Measurements from ENCODE around the gene CTSC.

The CTSC gene

DNA sequence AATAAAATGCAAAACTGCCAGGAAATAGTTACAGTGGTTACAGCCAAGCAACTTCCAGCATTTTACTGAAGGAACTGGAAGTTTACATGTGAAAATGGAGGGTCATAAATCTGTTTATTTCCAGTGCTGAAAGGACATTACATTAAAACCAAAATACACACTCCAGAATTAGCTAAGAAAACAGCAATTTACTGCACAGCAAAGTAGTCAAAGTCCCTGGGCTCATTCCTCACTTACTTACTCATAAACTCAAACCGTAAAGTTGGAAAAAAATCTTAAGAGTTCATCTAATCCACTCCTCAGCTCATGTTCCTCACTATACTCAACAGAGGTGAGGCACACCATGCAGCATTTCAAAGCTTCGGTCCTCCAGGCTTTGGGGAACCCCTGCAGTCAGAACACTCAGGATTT is 17.4 kb downstream of the CTSC start (continued):
- TF ChIP-seq, protein P1, sequence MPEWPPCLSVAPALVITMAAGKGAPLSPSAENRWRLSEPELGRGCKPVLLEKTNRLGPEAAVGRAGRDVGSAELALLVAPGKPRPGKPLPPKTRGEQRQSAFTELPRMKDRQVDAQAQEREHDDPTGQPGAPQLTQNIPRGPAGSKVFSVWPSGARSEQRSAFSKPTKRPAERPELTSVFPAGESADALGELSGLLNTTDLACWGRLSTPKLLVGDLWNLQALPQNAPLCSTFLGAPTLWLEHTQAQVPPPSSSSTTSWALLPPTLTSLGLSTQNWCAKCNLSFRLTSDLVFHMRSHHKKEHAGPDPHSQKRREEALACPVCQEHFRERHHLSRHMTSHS (tag by site-specific recombination; IDR thresholded peaks at IDR 0.05): peak; percentile 92
- TF ChIP-seq ZNF19 (tag by site-specific recombination; IDR thresholded peaks at IDR 0.05; ENCODE audit: low read depth) (no peak), ZNF76 (tag by site-specific recombination; IDR thresholded peaks at IDR 0.05; ENCODE audit: borderline replicate concordance, low read depth) (peak; percentile 52; the same call in 1 of the 2 replicates), ZNF785 (tag by site-specific recombination; IDR thresholded peaks at IDR 0.05) (no peak), IKZF3 (tag by site-specific recombination; IDR thresholded peaks at IDR 0.05) (peak; percentile 57; the same call in 1 of the 2 replicates), ZNF133 (tag by site-specific recombination; IDR thresholded peaks at IDR 0.05) (no peak), ZNF37A (tag by site-specific recombination; IDR thresholded peaks at IDR 0.05) (no peak), ZNF791 (tag by site-specific recombination; IDR thresholded peaks at IDR 0.05) (no peak), ZNF138 (tag by site-specific recombination; IDR thresholded peaks at IDR 0.05; ENCODE audit: borderline replicate concordance) (no peak), ZNF629 (tag by site-specific recombination; IDR thresholded peaks at IDR 0.05) (peak; percentile 72), ZNF654 (tag by site-specific recombination; IDR thresholded peaks at IDR 0.05; ENCODE audit: low read depth) (no peak), ZNF626 (tag by site-specific recombination; IDR thresholded peaks at IDR 0.05) (peak; percentile 45; the same call in 1 of the 2 replicates), ZNF768 (tag by site-specific recombination; IDR thresholded peaks at IDR 0.05) (0 out of 2 replicates have a peak, but pooled peaks have one; percentile 35), ZNF561 (tag by site-specific recombination; IDR thresholded peaks at IDR 0.05; ENCODE audit: borderline replicate concordance) (peak; percentile 92), ZNF391 (tag by site-specific recombination; IDR thresholded peaks at IDR 0.05; ENCODE audit: borderline replicate concordance, low read depth) (peak; percentile 59; the same call in 1 of the 2 replicates), ZNF121 (tag by site-specific recombination; IDR thresholded peaks at IDR 0.05) (no peak), ZNF521 (tag by site-specific recombination; IDR thresholded peaks at IDR 0.05) (no peak), ZNF174 (tag by site-specific recombination; IDR thresholded peaks at IDR 0.05) (no peak), ZXDB (tag by site-specific recombination; IDR thresholded peaks at IDR 0.05) (peak; percentile 81), MZF1 (tag by site-specific recombination; IDR thresholded peaks at IDR 0.05; ENCODE audit: borderline replicate concordance) (peak; percentile 70; the same call in 1 of the 2 replicates), KLF9 (tag by site-specific recombination; IDR thresholded peaks at IDR 0.05; ENCODE audit: low read depth) (0 out of 2 replicates have a peak, but pooled peaks have one; percentile 25)
- TF ChIP-seq, protein P2, sequence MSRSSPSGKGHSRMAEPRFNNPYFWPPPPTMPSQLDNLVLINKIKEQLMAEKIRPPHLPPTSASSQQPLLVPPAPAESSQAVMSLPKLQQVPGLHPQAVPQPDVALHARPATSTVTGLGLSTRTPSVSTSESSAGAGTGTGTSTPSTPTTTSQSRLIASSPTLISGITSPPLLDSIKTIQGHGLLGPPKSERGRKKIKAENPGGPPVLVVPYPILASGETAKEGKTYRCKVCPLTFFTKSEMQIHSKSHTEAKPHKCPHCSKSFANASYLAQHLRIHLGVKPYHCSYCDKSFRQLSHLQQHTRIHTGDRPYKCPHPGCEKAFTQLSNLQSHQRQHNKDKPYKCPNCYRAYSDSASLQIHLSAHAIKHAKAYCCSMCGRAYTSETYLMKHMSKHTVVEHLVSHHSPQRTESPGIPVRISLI (tag by site-specific recombination; IDR thresholded peaks at IDR 0.05): peak; percentile 74
- TF ChIP-seq, protein P3, sequence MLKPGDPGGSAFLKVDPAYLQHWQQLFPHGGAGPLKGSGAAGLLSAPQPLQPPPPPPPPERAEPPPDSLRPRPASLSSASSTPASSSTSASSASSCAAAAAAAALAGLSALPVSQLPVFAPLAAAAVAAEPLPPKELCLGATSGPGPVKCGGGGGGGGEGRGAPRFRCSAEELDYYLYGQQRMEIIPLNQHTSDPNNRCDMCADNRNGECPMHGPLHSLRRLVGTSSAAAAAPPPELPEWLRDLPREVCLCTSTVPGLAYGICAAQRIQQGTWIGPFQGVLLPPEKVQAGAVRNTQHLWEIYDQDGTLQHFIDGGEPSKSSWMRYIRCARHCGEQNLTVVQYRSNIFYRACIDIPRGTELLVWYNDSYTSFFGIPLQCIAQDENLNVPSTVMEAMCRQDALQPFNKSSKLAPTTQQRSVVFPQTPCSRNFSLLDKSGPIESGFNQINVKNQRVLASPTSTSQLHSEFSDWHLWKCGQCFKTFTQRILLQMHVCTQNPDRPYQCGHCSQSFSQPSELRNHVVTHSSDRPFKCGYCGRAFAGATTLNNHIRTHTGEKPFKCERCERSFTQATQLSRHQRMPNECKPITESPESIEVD (tag by site-specific recombination; IDR thresholded peaks at IDR 0.05): peak; percentile 100
- TF ChIP-seq, protein P4, sequence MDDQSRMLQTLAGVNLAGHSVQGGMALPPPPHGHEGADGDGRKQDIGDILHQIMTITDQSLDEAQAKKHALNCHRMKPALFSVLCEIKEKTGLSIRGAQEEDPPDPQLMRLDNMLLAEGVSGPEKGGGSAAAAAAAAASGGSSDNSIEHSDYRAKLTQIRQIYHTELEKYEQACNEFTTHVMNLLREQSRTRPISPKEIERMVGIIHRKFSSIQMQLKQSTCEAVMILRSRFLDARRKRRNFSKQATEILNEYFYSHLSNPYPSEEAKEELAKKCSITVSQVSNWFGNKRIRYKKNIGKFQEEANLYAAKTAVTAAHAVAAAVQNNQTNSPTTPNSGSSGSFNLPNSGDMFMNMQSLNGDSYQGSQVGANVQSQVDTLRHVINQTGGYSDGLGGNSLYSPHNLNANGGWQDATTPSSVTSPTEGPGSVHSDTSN (CRISPR knock-in tag; IDR thresholded peaks at IDR 0.05): no peak
- TF ChIP-seq, protein P5, sequence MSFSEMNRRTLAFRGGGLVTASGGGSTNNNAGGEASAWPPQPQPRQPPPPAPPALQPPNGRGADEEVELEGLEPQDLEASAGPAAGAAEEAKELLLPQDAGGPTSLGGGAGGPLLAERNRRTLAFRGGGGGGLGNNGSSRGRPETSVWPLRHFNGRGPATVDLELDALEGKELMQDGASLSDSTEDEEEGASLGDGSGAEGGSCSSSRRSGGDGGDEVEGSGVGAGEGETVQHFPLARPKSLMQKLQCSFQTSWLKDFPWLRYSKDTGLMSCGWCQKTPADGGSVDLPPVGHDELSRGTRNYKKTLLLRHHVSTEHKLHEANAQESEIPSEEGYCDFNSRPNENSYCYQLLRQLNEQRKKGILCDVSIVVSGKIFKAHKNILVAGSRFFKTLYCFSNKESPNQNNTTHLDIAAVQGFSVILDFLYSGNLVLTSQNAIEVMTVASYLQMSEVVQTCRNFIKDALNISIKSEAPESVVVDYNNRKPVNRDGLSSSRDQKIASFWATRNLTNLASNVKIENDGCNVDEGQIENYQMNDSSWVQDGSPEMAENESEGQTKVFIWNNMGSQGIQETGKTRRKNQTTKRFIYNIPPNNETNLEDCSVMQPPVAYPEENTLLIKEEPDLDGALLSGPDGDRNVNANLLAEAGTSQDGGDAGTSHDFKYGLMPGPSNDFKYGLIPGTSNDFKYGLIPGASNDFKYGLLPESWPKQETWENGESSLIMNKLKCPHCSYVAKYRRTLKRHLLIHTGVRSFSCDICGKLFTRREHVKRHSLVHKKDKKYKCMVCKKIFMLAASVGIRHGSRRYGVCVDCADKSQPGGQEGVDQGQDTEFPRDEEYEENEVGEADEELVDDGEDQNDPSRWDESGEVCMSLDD (tag by site-specific recombination; IDR thresholded peaks at IDR 0.05): no peak
- TF ChIP-seq, protein P6, sequence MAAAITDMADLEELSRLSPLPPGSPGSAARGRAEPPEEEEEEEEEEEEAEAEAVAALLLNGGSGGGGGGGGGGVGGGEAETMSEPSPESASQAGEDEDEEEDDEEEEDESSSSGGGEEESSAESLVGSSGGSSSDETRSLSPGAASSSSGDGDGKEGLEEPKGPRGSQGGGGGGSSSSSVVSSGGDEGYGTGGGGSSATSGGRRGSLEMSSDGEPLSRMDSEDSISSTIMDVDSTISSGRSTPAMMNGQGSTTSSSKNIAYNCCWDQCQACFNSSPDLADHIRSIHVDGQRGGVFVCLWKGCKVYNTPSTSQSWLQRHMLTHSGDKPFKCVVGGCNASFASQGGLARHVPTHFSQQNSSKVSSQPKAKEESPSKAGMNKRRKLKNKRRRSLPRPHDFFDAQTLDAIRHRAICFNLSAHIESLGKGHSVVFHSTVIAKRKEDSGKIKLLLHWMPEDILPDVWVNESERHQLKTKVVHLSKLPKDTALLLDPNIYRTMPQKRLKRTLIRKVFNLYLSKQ (tag by site-specific recombination; IDR thresholded peaks at IDR 0.05; ENCODE audit: borderline replicate concordance): 0 out of 2 replicates have a peak, but pooled peaks have one; percentile 38
- TF ChIP-seq, protein P7, sequence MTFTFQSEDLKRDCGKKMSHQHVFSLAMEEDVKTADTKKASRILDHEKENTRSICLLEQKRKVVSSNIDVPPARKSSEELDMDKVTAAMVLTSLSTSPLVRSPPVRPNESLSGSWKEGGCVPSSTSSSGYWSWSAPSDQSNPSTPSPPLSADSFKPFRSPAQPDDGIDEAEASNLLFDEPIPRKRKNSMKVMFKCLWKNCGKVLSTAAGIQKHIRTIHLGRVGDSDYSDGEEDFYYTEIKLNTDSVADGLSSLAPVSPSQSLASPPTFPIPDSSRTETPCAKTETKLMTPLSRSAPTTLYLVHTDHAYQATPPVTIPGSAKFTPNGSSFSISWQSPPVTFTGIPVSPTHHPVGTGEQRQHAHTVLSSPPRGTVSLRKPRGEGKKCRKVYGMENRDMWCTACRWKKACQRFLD (tag by site-specific recombination; IDR thresholded peaks at IDR 0.05): no peak
- TF ChIP-seq, protein P8, sequence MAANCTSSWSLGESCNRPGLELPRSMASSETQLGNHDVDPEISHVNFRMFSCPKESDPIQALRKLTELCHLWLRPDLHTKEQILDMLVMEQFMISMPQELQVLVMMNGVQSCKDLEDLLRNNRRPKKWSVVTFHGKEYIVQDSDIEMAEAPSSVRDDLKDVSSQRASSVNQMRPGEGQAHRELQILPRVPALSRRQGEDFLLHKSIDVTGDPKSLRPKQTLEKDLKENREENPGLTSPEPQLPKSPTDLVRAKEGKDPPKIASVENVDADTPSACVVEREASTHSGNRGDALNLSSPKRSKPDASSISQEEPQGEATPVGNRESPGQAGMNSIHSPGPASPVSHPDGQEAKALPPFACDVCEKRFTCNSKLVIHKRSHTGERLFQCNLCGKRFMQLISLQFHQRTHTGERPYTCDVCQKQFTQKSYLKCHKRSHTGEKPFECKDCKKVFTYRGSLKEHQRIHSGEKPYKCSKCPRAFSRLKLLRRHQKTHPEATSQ (tag by site-specific recombination; IDR thresholded peaks at IDR 0.05): no peak
